Fibroblast of lung (primary cell): Measurements from ENCODE around the gene TTLL11. TPM values are rescaled to one million over a fixed set of nuclear protein-coding genes. Genes with fewer than 3 reads are reported as not detected.
A peak's percentile ranks its signal among the peaks of the same experiment; 100 is the strongest.

Experiments used
- DNase-seq, 2 donors: peaks; one replicate each; pipeline versions ENCODE4 v3.0.0 to v3.0.0-alpha.2; 2010; ENCODE audit warnings: low read depth in 2 of 2
- H2AFZ ChIP-seq: 2 replicates; pipeline ENCODE4 v1.5.1; 2012; ENCODE audit warnings: low read length, control low read depth, inconsistent platforms
- H3K27ac ChIP-seq: 2 replicates; pipeline ENCODE4 v1.5.1; 2011; ENCODE audit warnings: low read length, control low read depth; ENCODE audit not compliant: insufficient read depth
- H3K27me3 ChIP-seq: 2 replicates; pipeline ENCODE4 v1.5.1; 2011; ENCODE audit warnings: mild to moderate bottlenecking, low read length; ENCODE audit not compliant: control insufficient read depth, insufficient read depth
- H3K36me3 ChIP-seq: 2 replicates; pipeline ENCODE4 v1.5.1; 2011; ENCODE audit warnings: low read length; ENCODE audit not compliant: control insufficient read depth, insufficient read depth
- H3K4me1 ChIP-seq: 2 replicates; pipeline ENCODE4 v1.5.1; 2011; ENCODE audit warnings: low read length; ENCODE audit not compliant: control insufficient read depth, insufficient read depth; ENCODE audit errors: extremely low read depth
- H3K4me2 ChIP-seq: 2 replicates; pipeline ENCODE4 v1.5.1; 2011; ENCODE audit warnings: low read length, control low read depth; ENCODE audit not compliant: insufficient read depth; ENCODE audit errors: extremely low read depth
- H3K4me3 ChIP-seq, 4 experiments: fragments of 200-600 bp in 1 of 4; sonication (generic) in 1 of 4; replicated peaks in 1 of 4; 2 replicates each; pipeline ENCODE4 v1.5.1; 2011 to 2016; ENCODE audit warnings: low read length in 4 of 4, low read depth in 3 of 4, mild to moderate bottlenecking in 3 of 4, control low read depth in 2 of 4, inconsistent platforms in 1 of 4, mixed read lengths in 1 of 4; ENCODE audit not compliant: insufficient read depth in 1 of 4; ENCODE audit errors: control extremely low read depth in 1 of 4
- H3K79me2 ChIP-seq: 2 replicates; pipeline ENCODE4 v1.5.1; 2012; ENCODE audit warnings: mild to moderate bottlenecking, low read length, inconsistent platforms; ENCODE audit not compliant: control insufficient read depth, insufficient read depth
- H3K9ac ChIP-seq: 2 replicates; pipeline ENCODE4 v1.5.1; 2011; ENCODE audit warnings: mild to moderate bottlenecking, low read length, control low read depth; ENCODE audit not compliant: insufficient read depth
- H3K9me3 ChIP-seq: 2 replicates; pipeline ENCODE4 v1.5.1; 2012; ENCODE audit warnings: low read depth, low read length; ENCODE audit not compliant: control insufficient read depth, insufficient read depth
- H4K20me1 ChIP-seq: 2 replicates; pipeline ENCODE4 v1.5.1; 2011; ENCODE audit warnings: low read length; ENCODE audit not compliant: control insufficient read depth, insufficient read depth; ENCODE audit errors: extremely low read depth
- EZH2 ChIP-seq: IDR thresholded peaks from 2 replicates; pipeline ENCODE4 v1.5.1; 2012; ENCODE audit warnings: low read length, control low read depth, mild to moderate bottlenecking; ENCODE audit errors: missing control alignments
- polyA plus RNA-seq, 2 donors: library from polyadenylated mRNA; depleted of rRNA in 1 of 2; stranded (reverse) in 1 of 2; unstranded in 1 of 2; fragments of >200 nt; gene quantifications; 2 replicates each; pipeline ENCODE4 v1.2.1, GENCODE V29; 2011 to 2012; ENCODE audit warnings: missing spikeins in 1 of 2
- total RNA-seq: library from RNA; depleted of rRNA; stranded (reverse); fragments of >200 nt; gene quantifications from 2 replicates; pipeline ENCODE4 v1.2.1, GENCODE V29; 2014
- TF ChIP-seq, protein P1 (sequence below), 2 donors: IDR thresholded peaks in 1 of 2; conservative IDR thresholded peaks in 1 of 2; 1 replicate in 1 of 2; 2 replicates in 1 of 2; pipeline ENCODE4 v1.5.1; 2011 to 2012; ENCODE audit warnings: low read length in 2 of 2, control low read depth in 1 of 2, inconsistent platforms in 1 of 2, low read depth in 1 of 2, mild to moderate bottlenecking in 1 of 2

Gene TTLL11
- total and polyA plus RNA-seq, 2 donors (not counting 1 experiment from before 2014, with no cell fraction given), result 3.9 to 4.8 TPM

DNA sequence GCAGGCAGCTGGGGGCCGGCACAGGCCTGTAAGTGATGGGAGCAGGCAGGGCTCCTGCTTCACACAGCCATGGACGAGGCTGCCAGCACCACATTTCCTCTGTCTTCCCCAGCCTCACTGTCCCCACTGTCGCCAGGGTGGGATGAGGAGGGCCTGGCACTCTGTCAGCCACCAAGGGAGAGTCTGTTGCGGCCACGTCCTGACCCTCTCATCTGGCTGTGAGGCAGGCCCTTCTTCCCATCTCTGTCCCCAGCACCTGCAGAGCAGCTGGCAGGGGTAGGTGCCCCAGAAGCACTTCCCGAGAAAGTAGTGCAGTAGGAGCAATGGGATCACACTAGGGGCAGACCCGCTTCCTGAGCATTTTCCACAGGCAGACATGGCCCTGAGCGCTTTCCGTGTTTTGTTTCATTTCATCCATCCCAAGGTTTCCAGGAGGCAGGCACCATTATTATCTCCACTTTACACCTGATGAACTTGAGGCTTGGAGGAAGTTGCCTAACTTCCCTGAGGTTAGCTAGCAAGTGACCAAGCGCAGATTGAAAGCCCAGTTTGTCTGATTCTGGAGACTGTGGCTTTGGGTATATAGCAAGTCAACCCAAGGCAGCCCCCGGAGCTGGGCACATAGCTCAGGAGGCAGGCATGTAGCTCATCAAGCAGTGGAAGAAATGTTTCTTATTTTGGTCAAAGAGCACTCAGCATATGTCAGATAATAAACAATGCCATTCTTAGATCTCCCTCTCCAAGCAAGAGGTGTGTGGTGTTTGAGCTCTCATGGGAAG lies 239.3 kb downstream of the TTLL11 start:
- Histone ChIP-seq H3K27me3 (no peaks in the 10 kb centered on the region), H3K36me3 (no peaks in the 10 kb centered on the region), H4K20me1 (no peaks in the 10 kb centered on the region), H3K27ac (no peak overlapping the region), H3K9ac (no peak overlapping the region), H3K4me1 (no peaks in the 10 kb centered on the region), H3K4me2 (no peak overlapping the region), H3K4me3 (no peak overlapping the region), H2AFZ (no peak overlapping the region), H3K9me3 (no peaks in the 10 kb centered on the region), H3K79me2 (no peaks in the 10 kb centered on the region)
- DNase-seq, result no peak
- TF ChIP-seq, protein P1, sequence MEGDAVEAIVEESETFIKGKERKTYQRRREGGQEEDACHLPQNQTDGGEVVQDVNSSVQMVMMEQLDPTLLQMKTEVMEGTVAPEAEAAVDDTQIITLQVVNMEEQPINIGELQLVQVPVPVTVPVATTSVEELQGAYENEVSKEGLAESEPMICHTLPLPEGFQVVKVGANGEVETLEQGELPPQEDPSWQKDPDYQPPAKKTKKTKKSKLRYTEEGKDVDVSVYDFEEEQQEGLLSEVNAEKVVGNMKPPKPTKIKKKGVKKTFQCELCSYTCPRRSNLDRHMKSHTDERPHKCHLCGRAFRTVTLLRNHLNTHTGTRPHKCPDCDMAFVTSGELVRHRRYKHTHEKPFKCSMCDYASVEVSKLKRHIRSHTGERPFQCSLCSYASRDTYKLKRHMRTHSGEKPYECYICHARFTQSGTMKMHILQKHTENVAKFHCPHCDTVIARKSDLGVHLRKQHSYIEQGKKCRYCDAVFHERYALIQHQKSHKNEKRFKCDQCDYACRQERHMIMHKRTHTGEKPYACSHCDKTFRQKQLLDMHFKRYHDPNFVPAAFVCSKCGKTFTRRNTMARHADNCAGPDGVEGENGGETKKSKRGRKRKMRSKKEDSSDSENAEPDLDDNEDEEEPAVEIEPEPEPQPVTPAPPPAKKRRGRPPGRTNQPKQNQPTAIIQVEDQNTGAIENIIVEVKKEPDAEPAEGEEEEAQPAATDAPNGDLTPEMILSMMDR (conservative IDR thresholded peaks at IDR 0.05 in 1 of 2, IDR thresholded peaks at IDR 0.05 in 1 of 2; ENCODE audit: low read depth in 1 of 2, low read length in 2 of 2), result no peak

DNA sequence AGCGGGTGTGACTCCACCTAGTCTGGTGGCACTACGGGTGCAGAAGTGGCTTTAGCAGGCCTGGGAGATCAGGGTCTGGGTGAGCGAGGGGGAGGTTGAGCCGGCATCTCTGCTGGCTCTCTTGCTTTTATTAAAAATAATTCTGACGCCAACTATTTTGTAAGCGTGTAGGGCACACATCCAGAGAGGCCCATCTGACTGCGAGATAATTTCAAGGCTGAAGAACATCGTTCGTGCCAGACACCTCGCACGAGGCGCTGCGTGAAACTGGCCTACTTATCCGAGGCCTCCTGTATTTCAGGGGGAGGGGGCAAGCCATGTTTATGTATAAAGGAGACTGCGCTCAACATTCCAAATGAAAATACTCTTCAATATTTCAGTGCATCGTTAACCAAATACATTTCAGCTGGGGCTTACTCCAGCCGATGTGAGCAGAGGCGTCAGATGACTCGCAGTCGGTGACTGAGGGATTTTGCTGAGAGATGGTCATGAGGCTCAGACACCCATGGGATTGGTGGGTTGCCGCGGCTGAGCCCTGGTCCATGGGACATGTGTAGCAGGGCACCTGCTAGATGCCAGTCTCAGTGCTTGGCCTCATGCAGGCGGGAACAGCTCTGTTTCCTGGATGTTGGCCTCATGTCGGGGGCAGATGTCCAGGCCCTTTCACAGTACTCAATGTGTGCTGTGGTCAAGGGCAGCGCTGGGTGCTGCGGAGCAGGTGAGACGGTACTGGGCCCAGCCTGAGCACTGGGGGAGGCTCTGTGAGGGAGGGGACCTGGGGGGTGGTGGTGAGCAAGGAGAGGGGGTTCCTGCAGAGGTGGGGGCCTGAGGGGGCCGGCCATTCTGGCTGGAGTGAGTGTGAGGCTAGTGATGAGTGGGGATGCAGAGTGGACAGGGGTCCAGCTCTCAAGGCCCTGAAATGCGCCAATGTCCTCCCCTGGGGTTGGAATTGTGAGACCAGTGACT lies 240.2 kb downstream of the TTLL11 start:
- Histone ChIP-seq H2AFZ (no peak overlapping the region), H3K4me1 (no peaks in the 10 kb centered on the region), H3K4me3 (no peak overlapping the region), H3K4me2 (no peak overlapping the region), H3K27me3 (no peaks in the 10 kb centered on the region), H3K79me2 (no peaks in the 10 kb centered on the region), H3K36me3 (no peaks in the 10 kb centered on the region), H3K27ac (no peak overlapping the region), H3K9ac (no peak overlapping the region), H3K9me3 (no peaks in the 10 kb centered on the region), H4K20me1 (no peaks in the 10 kb centered on the region)
- peak in 1 of 2 donors; percentile 62 for DNase-seq
- no peak for TF ChIP-seq EZH2
- TF ChIP-seq, protein P1 (conservative IDR thresholded peaks at IDR 0.05 in 1 of 2, IDR thresholded peaks at IDR 0.05 in 1 of 2; ENCODE audit: low read depth in 1 of 2, low read length in 2 of 2), result no peak

DNA sequence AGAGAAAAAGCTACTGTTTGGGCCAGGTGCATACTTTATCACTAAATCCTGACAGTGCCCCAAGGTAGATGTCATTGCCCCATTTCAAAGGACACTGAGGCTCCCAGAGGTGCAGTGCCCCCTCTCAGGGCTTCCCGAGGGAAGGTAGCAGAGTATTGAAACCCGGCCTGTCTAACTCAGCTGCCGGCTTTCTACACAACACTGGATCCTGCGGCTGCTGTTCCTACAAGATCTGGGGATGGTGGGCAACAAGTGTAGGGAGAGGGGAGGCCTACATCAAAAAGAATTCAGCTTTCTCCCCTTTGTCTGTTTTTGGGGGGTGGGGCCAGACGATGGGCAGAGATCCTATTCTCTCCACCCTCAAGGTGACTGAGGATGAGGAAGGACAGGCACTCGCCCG lies 240.9 kb downstream of the TTLL11 start:
- H3K9me3 ChIP-seq, result no peaks in the 10 kb centered on the region
- no peak for TF ChIP-seq EZH2
- TF ChIP-seq, protein P1 (conservative IDR thresholded peaks at IDR 0.05 in 1 of 2, IDR thresholded peaks at IDR 0.05 in 1 of 2; ENCODE audit: low read depth in 1 of 2, low read length in 2 of 2), result no peak
- no peaks in the 10 kb centered on the region for H3K79me2 ChIP-seq
- no peaks in the 10 kb centered on the region for H3K36me3 ChIP-seq
- H3K27ac ChIP-seq, result no peak overlapping the region
- no peak overlapping the region for H3K4me3 ChIP-seq
- H3K27me3 ChIP-seq, result no peaks in the 10 kb centered on the region
- no peak overlapping the region for H3K9ac ChIP-seq
- H3K4me2 ChIP-seq, result no peak overlapping the region
- DNase-seq, result no peak
- H2AFZ ChIP-seq, result no peak overlapping the region
- H4K20me1 ChIP-seq, result no peaks in the 10 kb centered on the region
- no peaks in the 10 kb centered on the region for H3K4me1 ChIP-seq
